Uterus (tissue), 4 donors: ENCODE measurements around the gene RAB11FIP4. TPM values are rescaled to one million over a fixed set of nuclear protein-coding genes. Genes with fewer than 3 reads are reported as not detected.

ENCODE experiments used
- DNase-seq, 2 donors: peaks; one replicate each; pipeline ENCODE4 v3.0.0-alpha.2; 2019 to 2020
- H3K27ac ChIP-seq, 2 donors: fragments of 200-600 bp; sonication (generic); 1 replicate in 1 of 2; 2 replicates in 1 of 2; pipeline ENCODE4 v1.5.1; 2016 to 2018
- H3K27me3 ChIP-seq, 2 donors: fragments of 200-600 bp; sonication (generic); one replicate each; pipeline ENCODE4 v1.5.1; 2018 to 2019; ENCODE audit warnings: control low read depth in 1 of 2
- H3K36me3 ChIP-seq, 2 donors: fragments of 200-600 bp; sonication (generic); one replicate each; pipeline ENCODE4 v1.5.1; 2019; ENCODE audit warnings: control low read depth in 1 of 2
- H3K4me1 ChIP-seq, 2 donors: fragments of 200-600 bp; sonication (generic); one replicate each; pipeline ENCODE4 v1.5.1; 2018 to 2019; ENCODE audit warnings: control low read depth in 1 of 2
- H3K4me3 ChIP-seq, 2 donors: fragments of 200-600 bp; sonication (generic); 1 replicate in 1 of 2; 2 replicates in 1 of 2; pipeline ENCODE4 v1.5.1; 2018 to 2019; ENCODE audit warnings: mild to moderate bottlenecking in 1 of 2
- H3K9me3 ChIP-seq, 2 donors: fragments of 200-600 bp; sonication (generic); one replicate each; pipeline ENCODE4 v1.5.1; 2019; ENCODE audit warnings: control low read depth in 1 of 2
- POLR2A ChIP-seq, 2 donors: fragments of 450-650 bp; IDR thresholded peaks; one replicate each; pipeline ENCODE4 v1.6.1; 2016; ENCODE audit warnings: antibody characterized with exemption in 2 of 2, mild to moderate bottlenecking in 1 of 2, moderate library complexity in 1 of 2
- intact Hi-C: fragments of 100-400 bp; cut with DNase I; formaldehyde crosslinking; loops from one replicate; pipeline ENCODE4 v1.15.1; 2023; ENCODE audit warnings: low total_unique reads
- total RNA-seq, 4 donors: library from RNA; depleted of rRNA in 3 of 4; stranded (reverse); fragments of >200 nt in 3 of 4; gene quantifications; one replicate each; pipeline versions ENCODE4 v1.1.0 to v1.2.4, GENCODE V29; 2014 to 2023
- TF ChIP-seq, protein P1 (sequence below), 4 experiments: fragments of 200-600 bp in 2 of 4; fragments of 450-650 bp in 2 of 4; sonication (generic) in 2 of 4; IDR thresholded peaks; one replicate each; pipeline ENCODE4 v1.5.1; 2016 to 2019; ENCODE audit warnings: antibody characterized with exemption in 4 of 4, mild to moderate bottlenecking in 2 of 4, moderate library complexity in 1 of 4
- donor health status: DM: yes; HTN: yes; CAD: no.

RAB11FIP4 gene
- total RNA-seq, 4 donors from 2014 or later, result 7.2 to 12.0 TPM; not detected in 2

DNA sequence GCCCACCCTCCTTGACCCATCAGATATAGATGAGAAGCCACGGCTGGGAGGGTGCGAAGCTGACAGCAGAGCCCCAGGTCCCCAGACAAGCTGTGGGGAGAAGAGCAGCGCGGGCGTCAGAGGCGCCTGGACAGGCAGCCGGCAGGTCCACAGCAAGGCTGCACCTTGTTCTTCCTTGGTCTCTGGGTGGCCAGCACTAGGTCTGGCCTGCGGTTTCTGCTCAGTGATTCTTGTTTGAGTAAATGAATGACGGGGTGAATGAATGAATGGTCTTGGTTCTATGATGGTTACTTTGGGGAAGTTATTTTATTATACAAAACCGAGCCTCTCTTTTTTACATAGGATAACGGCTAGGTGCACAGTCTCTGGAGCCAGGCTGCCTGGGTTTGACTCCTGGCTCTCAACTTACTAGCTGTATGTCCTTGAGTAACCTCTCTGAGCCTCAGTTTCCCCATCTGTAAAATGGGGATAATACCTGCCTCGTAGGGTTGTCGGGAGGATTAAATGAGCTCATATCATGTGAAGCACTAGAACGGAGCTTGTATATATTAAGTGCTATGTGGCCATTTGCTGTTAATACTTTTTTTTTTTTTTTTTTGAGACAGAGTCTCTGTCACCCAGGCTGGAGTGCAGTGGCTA, 86.1 kb downstream of the RAB11FIP4 start:
- intact Hi-C loops, result no loop called here
- Histone ChIP-seq H3K9me3 (no peaks in the 10 kb centered on the region), H3K4me1 (no peaks in the 10 kb centered on the region), H3K36me3 (no peaks in the 10 kb centered on the region), H3K4me3 (no peak overlapping the region), H3K27ac (no peak overlapping the region), H3K27me3 (no peaks in the 10 kb centered on the region)
- TF ChIP-seq, protein P1, sequence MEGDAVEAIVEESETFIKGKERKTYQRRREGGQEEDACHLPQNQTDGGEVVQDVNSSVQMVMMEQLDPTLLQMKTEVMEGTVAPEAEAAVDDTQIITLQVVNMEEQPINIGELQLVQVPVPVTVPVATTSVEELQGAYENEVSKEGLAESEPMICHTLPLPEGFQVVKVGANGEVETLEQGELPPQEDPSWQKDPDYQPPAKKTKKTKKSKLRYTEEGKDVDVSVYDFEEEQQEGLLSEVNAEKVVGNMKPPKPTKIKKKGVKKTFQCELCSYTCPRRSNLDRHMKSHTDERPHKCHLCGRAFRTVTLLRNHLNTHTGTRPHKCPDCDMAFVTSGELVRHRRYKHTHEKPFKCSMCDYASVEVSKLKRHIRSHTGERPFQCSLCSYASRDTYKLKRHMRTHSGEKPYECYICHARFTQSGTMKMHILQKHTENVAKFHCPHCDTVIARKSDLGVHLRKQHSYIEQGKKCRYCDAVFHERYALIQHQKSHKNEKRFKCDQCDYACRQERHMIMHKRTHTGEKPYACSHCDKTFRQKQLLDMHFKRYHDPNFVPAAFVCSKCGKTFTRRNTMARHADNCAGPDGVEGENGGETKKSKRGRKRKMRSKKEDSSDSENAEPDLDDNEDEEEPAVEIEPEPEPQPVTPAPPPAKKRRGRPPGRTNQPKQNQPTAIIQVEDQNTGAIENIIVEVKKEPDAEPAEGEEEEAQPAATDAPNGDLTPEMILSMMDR (IDR thresholded peaks at IDR 0.05), result no peak
- no peak for TF ChIP-seq POLR2A (IDR thresholded peaks at IDR 0.05)
- no peak for DNase-seq

DNA sequence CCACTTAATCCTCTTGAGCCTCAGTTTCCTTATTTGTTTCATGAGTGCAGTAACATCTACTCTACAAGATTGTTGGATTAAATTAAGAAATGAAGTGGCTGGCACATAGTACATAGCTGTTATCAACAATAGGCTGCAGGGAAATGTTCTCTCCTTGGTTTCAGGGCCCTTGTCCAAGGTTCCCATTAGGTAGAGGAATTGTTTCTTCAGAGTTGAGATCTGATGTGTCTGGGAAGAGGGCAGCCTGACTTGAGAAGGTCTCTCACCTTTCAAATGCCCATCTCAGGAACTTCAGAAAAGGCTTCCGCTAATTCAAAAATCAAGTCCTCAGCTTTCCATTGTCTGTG, 87.6 kb downstream of the RAB11FIP4 start:
- TF ChIP-seq POLR2A (IDR thresholded peaks at IDR 0.05), result no peak
- TF ChIP-seq, protein P1 (IDR thresholded peaks at IDR 0.05), result no peak
- DNase-seq, result no peak

DNA sequence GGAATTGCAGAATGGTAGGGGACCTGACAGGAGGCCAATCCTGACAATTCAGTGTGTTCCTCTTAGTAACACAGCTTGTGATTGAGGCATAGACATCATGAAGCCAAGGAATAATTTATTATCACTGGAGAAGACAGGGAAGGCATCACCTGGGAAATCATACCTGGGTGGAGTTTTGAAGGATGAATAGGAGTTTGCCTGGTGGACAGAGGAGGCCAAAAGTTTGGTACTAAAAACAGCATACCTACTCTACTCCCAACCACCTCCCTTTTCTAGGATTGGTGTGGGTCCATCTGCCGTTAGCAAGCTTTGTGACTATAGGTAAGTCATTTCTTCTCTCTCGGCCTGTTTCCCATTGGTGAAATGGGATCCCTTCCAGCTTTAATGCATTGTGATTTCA, 88.0 kb downstream of the RAB11FIP4 start:
- Histone ChIP-seq H3K27me3 (no peaks in the 10 kb centered on the region), H3K9me3 (no peaks in the 10 kb centered on the region), H3K4me3 (no peak overlapping the region), H3K36me3 (no peaks in the 10 kb centered on the region), H3K4me1 (no peaks in the 10 kb centered on the region), H3K27ac (no peak overlapping the region)
- intact Hi-C loops, result no loop called here
- no peak for DNase-seq
- no peak for TF ChIP-seq POLR2A (IDR thresholded peaks at IDR 0.05)
- TF ChIP-seq, protein P1 (IDR thresholded peaks at IDR 0.05), result no peak

More for the DNA sequence above, 87.6 kb downstream of the RAB11FIP4 start:
- no peaks in the 10 kb centered on the region for H3K4me1 ChIP-seq
- H3K27ac ChIP-seq, result no peak overlapping the region
- intact Hi-C loops, result no loop called here
- H3K27me3 ChIP-seq, result no peaks in the 10 kb centered on the region
- no peak overlapping the region for H3K4me3 ChIP-seq
- H3K9me3 ChIP-seq, result no peaks in the 10 kb centered on the region
- no peaks in the 10 kb centered on the region for H3K36me3 ChIP-seq

DNA sequence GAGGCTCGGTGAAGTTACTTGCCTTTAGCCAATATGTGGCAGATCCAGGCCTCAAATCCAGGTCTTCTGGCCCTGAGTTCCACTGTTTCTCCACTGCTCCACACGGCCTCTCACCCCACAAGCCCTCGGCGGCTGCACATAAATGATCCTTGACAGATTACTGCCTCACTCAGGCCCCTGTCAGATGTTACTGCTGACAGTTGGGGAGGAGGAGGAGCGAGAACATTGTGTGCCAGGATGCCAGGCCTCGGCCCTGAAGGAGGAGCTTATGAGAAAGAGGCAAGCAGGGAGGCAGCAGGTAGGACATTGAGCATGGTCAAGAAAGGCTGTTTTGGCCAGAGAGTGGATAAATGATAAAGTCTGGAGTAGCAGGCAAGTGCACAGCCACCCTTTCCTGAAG, 88.6 kb downstream of the RAB11FIP4 start:
- H3K27ac ChIP-seq, result no peak overlapping the region
- H3K27me3 ChIP-seq, result no peaks in the 10 kb centered on the region
- H3K4me3 ChIP-seq, result no peak overlapping the region
- H3K36me3 ChIP-seq, result no peaks in the 10 kb centered on the region
- intact Hi-C loops, result no loop called here
- H3K9me3 ChIP-seq, result no peaks in the 10 kb centered on the region
- TF ChIP-seq POLR2A (IDR thresholded peaks at IDR 0.05), result no peak
- TF ChIP-seq, protein P1 (IDR thresholded peaks at IDR 0.05), result no peak
- H3K4me1 ChIP-seq, result no peaks in the 10 kb centered on the region
- DNase-seq, result no peak

DNA sequence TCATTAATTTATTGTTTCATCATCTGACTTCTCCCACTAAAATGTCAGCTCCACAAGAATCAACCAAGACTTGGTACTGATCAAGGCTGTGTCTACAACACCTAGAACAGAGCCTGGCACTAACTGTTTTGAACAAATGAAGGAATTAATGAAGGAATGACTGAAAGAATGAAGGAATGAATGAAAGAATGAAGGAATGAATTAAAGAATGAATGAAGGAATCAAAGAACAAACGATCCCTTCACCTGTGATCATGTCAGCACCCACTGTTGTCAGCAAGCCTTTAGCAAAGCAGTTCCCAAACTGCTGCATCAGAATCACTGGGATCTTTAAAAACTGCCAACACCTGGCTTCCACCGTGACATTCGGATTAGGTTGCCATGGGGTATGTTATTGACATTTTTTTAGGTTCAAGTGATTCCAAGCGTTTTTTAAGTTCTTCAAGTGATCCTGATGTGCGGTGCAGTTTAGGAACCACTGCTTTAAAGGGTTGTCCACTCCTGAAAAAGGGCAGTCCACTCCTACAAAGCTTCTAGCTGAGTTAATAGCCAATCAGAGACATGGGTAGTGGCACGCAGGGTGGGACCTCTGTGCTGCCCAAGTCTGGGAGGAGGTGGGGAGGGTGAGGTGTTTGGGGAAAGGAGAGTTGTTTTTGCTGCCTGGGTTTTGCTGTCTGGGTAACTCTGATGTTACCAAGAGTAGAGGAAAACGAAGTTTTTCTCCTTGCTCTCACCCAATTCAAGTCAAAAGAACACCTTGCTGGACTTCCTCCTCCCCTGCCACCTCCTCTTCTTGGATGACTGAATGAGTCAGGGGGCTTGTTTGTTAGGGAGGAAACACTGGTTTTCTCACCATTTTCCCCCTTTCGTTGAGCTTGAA, 89.7 kb downstream of the RAB11FIP4 start:
- Histone ChIP-seq H3K9me3 (no peaks in the 10 kb centered on the region), H3K4me1 (no peaks in the 10 kb centered on the region), H3K4me3 (no peak overlapping the region), H3K36me3 (no peaks in the 10 kb centered on the region), H3K27me3 (no peaks in the 10 kb centered on the region), H3K27ac (no peak overlapping the region)
- DNase-seq, result no peak
- TF ChIP-seq POLR2A (IDR thresholded peaks at IDR 0.05), result no peak
- TF ChIP-seq, protein P1 (IDR thresholded peaks at IDR 0.05), result no peak
- intact Hi-C loops, result no loop called here
